Bronchial epithelial cell (primary cell): ENCODE measurements around the gene MPO. TPM values are rescaled to one million over a fixed set of nuclear protein-coding genes. Genes with fewer than 3 reads are reported as not detected.

Experiments used
- DNase-seq: peaks from one replicate; pipeline ENCODE4 v3.0.0-alpha.2; 2010; ENCODE audit warnings: low read depth
- FAIRE-seq: peaks from 2 replicates; lab custom pipeline; 2011; peaks lifted over from hg19 to GRCh38; lab: Jason Lieb, UNC
- H3K27me3 ChIP-seq: 2 replicates; pipeline ENCODE4 v1.5.1; 2011; ENCODE audit warnings: low read length; ENCODE audit not compliant: control insufficient read depth, insufficient read depth
- H3K36me3 ChIP-seq: 2 replicates; pipeline ENCODE4 v1.5.1; 2011; ENCODE audit warnings: low read length; ENCODE audit not compliant: control insufficient read depth, insufficient read depth
- H3K4me3 ChIP-seq: 2 replicates; pipeline ENCODE4 v1.5.1; 2011; ENCODE audit warnings: mild to moderate bottlenecking, low read depth, low read length, control low read depth
- CTCF ChIP-seq: IDR thresholded peaks from 2 replicates; pipeline ENCODE4 v1.5.1; 2011; ENCODE audit warnings: mild to moderate bottlenecking, moderate library complexity, low read length, control low read depth, inconsistent platforms; ENCODE audit not compliant: insufficient read depth, severe bottlenecking
- total RNA-seq: library from RNA; depleted of rRNA; stranded (reverse); fragments of >200 nt; gene quantifications from 2 replicates; pipeline ENCODE4 v1.2.1, GENCODE V29; 2014

Gene MPO
- total RNA-seq, 1 donor from 2014 or later: not detected

- no peak overlapping the region for H3K4me3 ChIP-seq
- FAIRE-seq (no peak), DNase-seq (no peak)
- TF ChIP-seq CTCF: no peak
- H3K27me3 ChIP-seq: peaks cover 27% of the 10 kb centered on the region
- no peaks in the 10 kb centered on the region for H3K36me3 ChIP-seq
These were observed 31.8 kb downstream of the MPO start for GRCh38 chr17:58248955-58249269.

GRCh38 chr17:58247511-58248363 is 33.0 kb downstream of the MPO start:
- Histone ChIP-seq H3K36me3 (no peaks in the 10 kb centered on the region), H3K27me3 (peaks cover 30% of the 10 kb centered on the region), H3K4me3 (no peak overlapping the region)
- FAIRE-seq (no peak), DNase-seq (no peak)
- no peak for TF ChIP-seq CTCF

- peaks cover 30% of the 10 kb centered on the region for H3K27me3 ChIP-seq
- H3K4me3 ChIP-seq: no peak overlapping the region
- no peak for TF ChIP-seq CTCF
- no peaks in the 10 kb centered on the region for H3K36me3 ChIP-seq
- no peak for DNase-seq
- no peak for FAIRE-seq
These were observed 34.0 kb downstream of the MPO start for GRCh38 chr17:58246781-58247180.

- no peak for DNase-seq
- Histone ChIP-seq H3K4me3 (no peak overlapping the region), H3K36me3 (no peaks in the 10 kb centered on the region), H3K27me3 (peaks cover 32% of the 10 kb centered on the region)
- no peak for TF ChIP-seq CTCF
- FAIRE-seq: no peak
These were observed 34.5 kb downstream of the MPO start for GRCh38 chr17:58246104-58246740.

- peaks cover 32% of the 10 kb centered on the region for H3K27me3 ChIP-seq
- DNase-seq (no peak), FAIRE-seq (no peak)
- no peaks in the 10 kb centered on the region for H3K36me3 ChIP-seq
- no peak overlapping the region for H3K4me3 ChIP-seq
- TF ChIP-seq CTCF: no peak
These were observed 35.2 kb downstream of the MPO start for GRCh38 chr17:58245428-58246103.
